A549 (cell line): ENCODE data around the gene PLD6. TPM values are rescaled to one million over a fixed set of nuclear protein-coding genes. Genes with fewer than 3 reads are reported as not detected.

ENCODE experiments used
- ATAC-seq, 2 experiments: fragments of 200-7000 bp in 1 of 2; fragments of >200 bp in 1 of 2; cut with Nextera tagmentation in 1 of 2; cut with Tn5 transposase in 1 of 2; 3 replicates each; pipeline versions ENCODE4 v1.8.0 to v1.9.1; 2018 to 2020; ENCODE audit warnings: mild to moderate bottlenecking in 1 of 2, moderate library complexity in 1 of 2
- CTCF ChIA-PET: fragments of 300-600 bp; sonication (Branson Sonifier 250); formaldehyde crosslinking; extraction: SDS; loops from one replicate; lab custom pipeline; 2021; ENCODE audit warnings: antibody characterized with exemption, inconsistent platforms; lab: Yijun Ruan, JAX
- POLR2A ChIA-PET: fragments of 350-600 bp; formaldehyde crosslinking; extraction: SDS; loops from one replicate; lab custom pipeline; 2021; ENCODE audit warnings: antibody characterized with exemption, inconsistent platforms; lab: Yijun Ruan, JAX
- DNase-seq, 2 experiments: peaks; one replicate each; pipeline versions ENCODE4 v3.0.0 to v3.0.0-alpha.2; 2011 to 2016; ENCODE audit warnings: low read depth in 1 of 2, low spot score in 1 of 2
- FAIRE-seq: peaks from 2 replicates; lab custom pipeline; 2011; peaks lifted over from hg19 to GRCh38; lab: Jason Lieb, UNC
- H3K27ac ChIP-seq, 2 experiments: fragments of >200 bp; sonication (Bioruptor Twin); formaldehyde crosslinking; 3 replicates each; pipeline ENCODE4 v1.5.1; 2016 to 2017
- H3K4me1 ChIP-seq: fragments of >200 bp; sonication (Bioruptor Twin); formaldehyde crosslinking; 3 replicates; pipeline ENCODE4 v1.6.1; 2016
- H3K4me2 ChIP-seq: fragments of >200 bp; sonication (Bioruptor Twin); formaldehyde crosslinking; 3 replicates; pipeline ENCODE4 v1.6.1; 2016
- H3K4me3 ChIP-seq: fragments of >200 bp; sonication (Bioruptor Twin); formaldehyde crosslinking; 3 replicates; pipeline ENCODE4 v1.5.1; 2016
- H3K9me3 ChIP-seq: fragments of >200 bp; sonication (Bioruptor Twin); formaldehyde crosslinking; 3 replicates; pipeline ENCODE4 v1.6.1; 2016
- ATOH8 ChIP-seq: fragments of 250-450 bp; sonication (Bioruptor Pico); IDR thresholded peaks from 2 replicates; pipeline ENCODE4 v1.5.0; 2020; ENCODE audit warnings: low read depth, mild to moderate bottlenecking, moderate library complexity
- BHLHE40 ChIP-seq: IDR thresholded peaks from 2 replicates; pipeline ENCODE4 v1.6.1; 2012; ENCODE audit warnings: low read depth, low read length, inconsistent platforms
- CTCF ChIP-seq: fragments of >200 bp; sonication (Bioruptor Twin); formaldehyde crosslinking; IDR thresholded peaks from 3 replicates; pipeline ENCODE4 v1.5.1; 2016
- EP300 ChIP-seq, 2 experiments: fragments of >200 bp; sonication (Bioruptor Twin); formaldehyde crosslinking; IDR thresholded peaks; 2 replicates in 1 of 2; 3 replicates in 1 of 2; pipeline ENCODE4 v1.6.1; 2016 to 2017
- ESRRA ChIP-seq: fragments of 150-350 bp; IDR thresholded peaks from 2 replicates; pipeline ENCODE4 v1.6.1; 2014; ENCODE audit warnings: mild to moderate bottlenecking, low read length, borderline replicate concordance
- FOSL2 ChIP-seq, 2 experiments: fragments of 450-650 bp in 1 of 2; fragments of >200 bp in 1 of 2; sonication (Bioruptor Twin) in 1 of 2; formaldehyde crosslinking; IDR thresholded peaks; 2 replicates each; pipeline versions ENCODE4 v1.5.0 to v1.6.1; 2016 to 2020; ENCODE audit warnings: mild to moderate bottlenecking in 1 of 2, moderate library complexity in 1 of 2
- GATA3 ChIP-seq: IDR thresholded peaks from 2 replicates; pipeline ENCODE4 v1.6.1; 2012; ENCODE audit warnings: borderline replicate concordance
- HDAC2 ChIP-seq: fragments of 200-600 bp; sonication (generic); IDR thresholded peaks from 2 replicates; pipeline ENCODE4 v1.6.1; 2016
- HES2 ChIP-seq: fragments of >200 bp; sonication (Bioruptor Twin); formaldehyde crosslinking; IDR thresholded peaks from 2 replicates; pipeline ENCODE4 v1.6.1; 2016
- HEYL ChIP-seq: fragments of 250-450 bp; sonication (Bioruptor Pico); IDR thresholded peaks from 2 replicates; pipeline ENCODE4 v1.8.0; 2021; ENCODE audit warnings: mild to moderate bottlenecking, moderate library complexity
- HMGXB4 ChIP-seq: fragments of 250-450 bp; sonication (Bioruptor Pico); IDR thresholded peaks from 2 replicates; pipeline ENCODE4 v1.5.0; 2021; ENCODE audit warnings: mild to moderate bottlenecking, moderate library complexity, borderline replicate concordance
- HOXB13 ChIP-seq: fragments of 250-450 bp; sonication (Bioruptor Pico); IDR thresholded peaks from 2 replicates; pipeline ENCODE4 v1.5.0; 2020; ENCODE audit warnings: low read depth, mild to moderate bottlenecking, moderate library complexity
- JUNB ChIP-seq: fragments of >200 bp; sonication (Bioruptor Twin); formaldehyde crosslinking; IDR thresholded peaks from 2 replicates; pipeline ENCODE4 v1.6.1; 2016
- KDM1A ChIP-seq: fragments of 200-600 bp; sonication (generic); IDR thresholded peaks from 2 replicates; pipeline ENCODE4 v1.6.1; 2016; ENCODE audit warnings: low read depth, mild to moderate bottlenecking
- MAFK ChIP-seq: fragments of 450-650 bp; IDR thresholded peaks from 2 replicates; pipeline ENCODE4 v1.6.1; 2014; ENCODE audit not compliant: partially characterized antibody
- MAX ChIP-seq: IDR thresholded peaks from 2 replicates; pipeline ENCODE4 v1.6.1; 2012
- NR3C1 ChIP-seq: fragments of >200 bp; sonication (Bioruptor Twin); formaldehyde crosslinking; IDR thresholded peaks from 3 replicates; pipeline ENCODE4 v1.6.1; 2017
- PHF8 ChIP-seq: fragments of 200-600 bp; sonication (generic); IDR thresholded peaks from 2 replicates; pipeline ENCODE4 v1.6.1; 2016; ENCODE audit warnings: low read depth, mild to moderate bottlenecking, antibody characterized with exemption, moderate library complexity, borderline replicate concordance
- POLR2A ChIP-seq: IDR thresholded peaks from 2 replicates; pipeline ENCODE4 v1.6.1; 2012; ENCODE audit warnings: mild to moderate bottlenecking, low read length
- RCOR1 ChIP-seq: fragments of 150-350 bp; IDR thresholded peaks from 2 replicates; pipeline ENCODE4 v1.6.1; 2014; ENCODE audit warnings: antibody characterized with exemption, low read length, low read depth
- REST ChIP-seq: fragments of 200-600 bp; sonication (generic); IDR thresholded peaks from 2 replicates; pipeline ENCODE4 v1.6.1; 2016; ENCODE audit warnings: antibody characterized with exemption, mild to moderate bottlenecking, moderate library complexity
- SREBF2 ChIP-seq: fragments of 450-650 bp; IDR thresholded peaks from 2 replicates; pipeline ENCODE4 v1.6.1; 2014; ENCODE audit warnings: mild to moderate bottlenecking, moderate library complexity
- TFCP2L1 ChIP-seq: fragments of 250-450 bp; sonication (Bioruptor Pico); IDR thresholded peaks from 2 replicates; pipeline ENCODE4 v1.5.0; 2021; ENCODE audit warnings: mild to moderate bottlenecking
- ZFP36 ChIP-seq: fragments of 450-650 bp; IDR thresholded peaks from 2 replicates; pipeline ENCODE4 v1.6.1; 2014; ENCODE audit warnings: borderline replicate concordance; ENCODE audit not compliant: partially characterized antibody
- WGBS: methylation state at CpG from one replicate; pipeline ENCODE4 v1.1.6; 2017; ENCODE audit errors: missing lambda C conversion rate; 5-methylcytosine and 5-hydroxymethylcytosine counted together
- polyA plus RNA-seq, 4 experiments: library from polyadenylated mRNA; depleted of rRNA in 3 of 4; stranded (reverse); fragments of >200 nt; fragmentation: RNase III in 1 of 4; extraction: RNeasy Plus Mini Kit Qiagen cat#74134 plus additional on column Dnase treatment in 1 of 4; gene quantifications; 2 replicates in 3 of 4; 3 replicates in 1 of 4; pipeline ENCODE4 v1.2.3, GENCODE V29; 2011 to 2017

Gene PLD6
- polyA plus RNA-seq, 2 of the 4 experiments (the other 2 are of a cell fraction) = 5.6 to 5.7 TPM

- Histone ChIP-seq H3K27ac (no peak overlapping the region), H3K9me3 (no peaks in the 10 kb centered on the region), H3K4me3 (no peak overlapping the region), H3K4me1 (no peaks in the 10 kb centered on the region), H3K4me2 (no peak overlapping the region)
- POLR2A ChIA-PET = interaction anchor here (0.6 kb wide), 1 partner anchor 18 kb away, joined by 3 read pairs; no protein-coding TSS in a partner anchor
- CTCF ChIA-PET = interaction anchor here (0.6 to 2.2 kb wide), 7 partner anchors 9 to 27 kb away, joined by 3 to 8 read pairs (median 3); partner anchors contain the start of gene PLD6
- DNase-seq (no peak), FAIRE-seq (no peak), ATAC-seq (no peak)
- WGBS = 90% methylated on average over 26 of the region's 26 CpGs
- no peak for TF ChIP-seq HOXB13 (CRISPR knock-in tag)
- no peak for TF ChIP-seq GATA3
- TF ChIP-seq ATOH8 = no peak
- TF ChIP-seq PHF8 = no peak
- no peak for TF ChIP-seq KDM1A
- no peak for TF ChIP-seq BHLHE40
- TF ChIP-seq REST = no peak
- no peak for TF ChIP-seq HEYL (CRISPR knock-in tag)
- TF ChIP-seq NR3C1 = no peak
- TF ChIP-seq CTCF = no peak
- TF ChIP-seq MAX = no peak
- no peak for TF ChIP-seq ZFP36
- TF ChIP-seq RCOR1 = no peak
- no peak for TF ChIP-seq POLR2A
- no peak for TF ChIP-seq EP300 (IDR thresholded peaks at IDR 0.05)
- TF ChIP-seq MAFK = no peak
- TF ChIP-seq TFCP2L1 (CRISPR knock-in tag) = no peak
- TF ChIP-seq HDAC2 = no peak
- TF ChIP-seq JUNB = no peak
These were observed 23.6 kb upstream of the PLD6 start for GRCh38 chr17:17229416-17230384.

GRCh38 chr17:17228521-17229279 is 22.6 kb upstream of the PLD6 start:
- FAIRE-seq (no peak), DNase-seq (no peak), ATAC-seq (no peak)
- POLR2A ChIA-PET = no interaction called here
- Histone ChIP-seq H3K4me3 (no peak overlapping the region), H3K4me1 (no peaks in the 10 kb centered on the region), H3K27ac (no peak overlapping the region), H3K4me2 (no peak overlapping the region), H3K9me3 (no peaks in the 10 kb centered on the region)
- CTCF ChIA-PET = interaction anchor here (1.2 to 2.2 kb wide), 2 partner anchors 12 to 16 kb away, joined by 3 to 8 read pairs; no protein-coding TSS in a partner anchor
- 92% methylated on average over 17 of the region's 17 CpGs for WGBS
- no peak for TF ChIP-seq CTCF
- TF ChIP-seq ESRRA = no peak
- no peak for TF ChIP-seq BHLHE40
- TF ChIP-seq HDAC2 = no peak
- no peak for TF ChIP-seq HMGXB4 (CRISPR knock-in tag)
- no peak for TF ChIP-seq GATA3
- no peak for TF ChIP-seq SREBF2
- TF ChIP-seq HES2 = no peak
- no peak for TF ChIP-seq FOSL2 (IDR thresholded peaks at IDR 0.05)
- no peak for TF ChIP-seq FOSL2 (CRISPR knock-in tag; IDR thresholded peaks at IDR 0.05)
